Mucosa of descending colon (tissue), 3 donors: ENCODE data around the gene IPO13. TPM values are rescaled to one million over a fixed set of nuclear protein-coding genes. Genes with fewer than 3 reads are reported as not detected.
A peak's percentile ranks its signal among the peaks of the same experiment; 100 is the strongest.

Experiments
- ATAC-seq: fragments of 200-7000 bp; cut with Tn5 transposase; one replicate; pipeline ENCODE4 v1.9.1; 2020; ENCODE audit warnings: mild to moderate bottlenecking, moderate library complexity
- DNase-seq, 3 donors: peaks; one replicate each; pipeline ENCODE4 v3.0.0-alpha.2; 2020
- H3K36me3 ChIP-seq: fragments of 200-600 bp; one replicate; pipeline ENCODE4 v1.8.0; 2021; ENCODE audit warnings: low read depth, mild to moderate bottlenecking
- H3K4me1 ChIP-seq: fragments of 200-600 bp; one replicate; pipeline ENCODE4 v1.8.0; 2021; ENCODE audit warnings: low read depth, mild to moderate bottlenecking
- H3K4me3 ChIP-seq: fragments of 200-600 bp; one replicate; pipeline ENCODE4 v1.8.0; 2021; ENCODE audit warnings: mild to moderate bottlenecking
- H3K9me3 ChIP-seq: fragments of 200-600 bp; one replicate; pipeline ENCODE4 v1.8.0; 2021; ENCODE audit warnings: mild to moderate bottlenecking
- CTCF ChIP-seq: fragments of 200-600 bp; IDR thresholded peaks from one replicate; pipeline ENCODE4 v1.8.0; 2022; ENCODE audit warnings: antibody characterized with exemption, mild to moderate bottlenecking
- intact Hi-C, 2 donors: fragments of 100-400 bp; cut with DNase I in 1 of 2; cut with micrococcal nuclease in 1 of 2; formaldehyde crosslinking; loops; one replicate each; pipeline versions ENCODE4 v1.11.0 to v1.11.1; 2022; cut with DNase I, micrococcal nuclease
- total RNA-seq, 3 donors: library from RNA; stranded (reverse); fragmentation: NEBNext Ultra II Directional in 2 of 3; extraction: Animal tissue kit (Norgen Biotek cat#: 25700) in 2 of 3; gene quantifications; one replicate each; pipeline versions ENCODE4 v1.2.1 to v1.2.4, GENCODE V29; 2021 to 2023
- donor health status: DM: no; HTN: no; CAD: no; lungs with moderate emphysema.
- donor health status: DM: no; HTN: no; CAD: no.
- donor health status: DM: no; HTN: yes; CAD: no.

Gene IPO13
- total RNA-seq, 3 donors from 2014 or later = 21.5 to 32.6 (median 22.3) TPM

DNA sequence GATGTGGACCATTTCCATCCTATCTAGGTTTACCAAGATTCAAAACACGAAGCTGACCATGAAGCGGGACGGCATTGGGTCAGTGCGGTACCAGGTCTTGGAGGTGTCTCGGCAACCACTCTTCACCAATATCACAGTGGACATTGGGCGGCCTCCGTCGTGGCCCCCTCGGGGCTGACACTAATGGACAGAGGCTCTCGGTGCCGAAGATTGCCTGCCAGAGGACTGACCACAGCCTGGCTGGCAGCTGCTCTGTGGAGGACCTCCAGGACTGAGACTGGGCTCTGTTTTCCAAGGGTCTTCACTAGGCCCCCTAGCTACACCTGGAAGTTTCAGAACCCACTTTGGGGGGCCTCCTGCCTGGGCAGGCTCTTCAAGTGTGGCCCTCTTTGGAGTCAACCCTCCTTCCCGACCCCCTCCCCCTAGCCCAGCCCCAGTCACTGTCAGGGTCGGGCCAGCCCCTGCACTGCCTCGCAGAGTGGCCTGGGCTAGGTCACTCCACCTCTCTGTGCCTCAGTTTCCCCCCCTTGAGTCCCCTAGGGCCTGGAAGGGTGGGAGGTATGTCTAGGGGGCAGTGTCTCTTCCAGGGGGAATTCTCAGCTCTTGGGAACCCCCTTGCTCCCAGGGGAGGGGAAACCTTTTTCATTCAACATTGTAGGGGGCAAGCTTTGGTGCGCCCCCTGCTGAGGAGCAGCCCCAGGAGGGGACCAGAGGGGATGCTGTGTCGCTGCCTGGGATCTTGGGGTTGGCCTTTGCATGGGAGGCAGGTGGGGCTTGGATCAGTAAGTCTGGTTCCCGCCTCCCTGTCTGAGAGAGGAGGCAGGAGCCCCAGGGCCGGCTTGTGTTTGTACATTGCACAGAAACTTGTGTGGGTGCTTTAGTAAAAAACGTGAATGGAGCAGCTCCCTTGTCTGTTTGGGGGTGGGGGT is 43.8 kb downstream of the IPO13 start:
- no peak for ATAC-seq
- no peaks in the 10 kb centered on the region for H3K9me3 ChIP-seq
- H3K4me3 ChIP-seq = no peak overlapping the region
- peaks cover 17% of the 10 kb centered on the region for H3K4me1 ChIP-seq
- DNase-seq = peak in 2 of 3 donors; percentile 48 to 61
- H3K36me3 ChIP-seq = no peaks in the 10 kb centered on the region
- intact Hi-C loops = no loop called here
- no peak for TF ChIP-seq CTCF

GRCh38 chr1:43991200-43991475 is 44.4 kb downstream of the IPO13 start:
- intact Hi-C loops = no loop called here
- peaks cover 17% of the 10 kb centered on the region for H3K4me1 ChIP-seq
- ATAC-seq = peak; percentile 65

DNA sequence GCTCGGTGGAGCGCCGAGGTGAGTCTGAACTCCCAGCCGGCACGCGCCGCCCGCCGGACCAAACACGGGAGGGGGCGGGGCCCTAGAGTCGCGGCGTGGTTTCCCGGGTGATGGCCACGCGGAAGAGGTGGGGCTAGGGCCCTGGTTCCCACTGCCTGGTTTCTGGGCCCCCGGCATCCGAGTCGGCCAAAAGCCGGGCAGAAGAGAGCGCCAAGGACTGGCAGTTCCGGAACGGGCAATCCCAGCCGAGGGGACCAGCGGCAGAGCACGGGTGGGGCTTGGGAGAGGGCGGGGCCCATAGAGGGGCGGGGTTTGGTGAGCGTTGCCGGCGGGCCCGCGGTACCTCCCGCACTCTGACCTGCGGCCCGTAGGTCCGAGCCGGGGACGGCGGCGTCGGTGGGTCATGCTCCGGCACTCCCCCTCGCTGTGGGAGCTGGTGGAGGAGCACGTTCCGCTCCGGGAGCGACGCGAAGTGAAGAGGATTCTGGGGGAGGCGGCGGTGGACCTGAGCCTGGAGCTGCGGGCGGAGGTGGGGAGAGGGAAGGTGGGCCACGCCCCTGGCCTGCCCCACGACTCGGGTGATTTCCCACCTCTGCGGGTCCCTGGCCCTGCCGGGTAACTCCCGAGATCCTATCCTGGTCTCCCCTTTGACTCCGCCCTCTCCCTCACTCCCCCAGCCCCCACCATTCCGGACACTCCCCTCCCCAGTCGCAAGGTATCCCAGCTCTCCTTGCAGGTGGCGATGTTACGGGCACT is 44.9 kb downstream of the IPO13 start, which contains the start of gene CCDC24:
Gene CCDC24, plus strand, starts transcription at position 124 of the 756 bp plus-strand sequence. Its CDS starts 280 bp downstream, at position 404.
- intact Hi-C loops = no loop called here
- no peak for TF ChIP-seq CTCF
- peak; percentile 85 for ATAC-seq
- peaks cover 17% of the 10 kb centered on the region for H3K4me1 ChIP-seq
- no peaks in the 10 kb centered on the region for H3K36me3 ChIP-seq
- no peaks in the 10 kb centered on the region for H3K9me3 ChIP-seq
- DNase-seq = peak; percentile 89 to 92 (median 90)
- peak within 1 kb of the TSS; percentile 36 for H3K4me3 ChIP-seq

More at GRCh38 chr1:43991200-43991475, 44.4 kb downstream of the IPO13 start:
- Histone ChIP-seq H3K36me3 (no peaks in the 10 kb centered on the region), H3K9me3 (no peaks in the 10 kb centered on the region), H3K4me3 (peak overlapping the region; percentile 36)
- no peak for TF ChIP-seq CTCF
- no peak for DNase-seq

GRCh38 chr1:43992232-43992995 is 45.7 kb downstream of the IPO13 start:
- DNase-seq (peak in 1 of 3 donors; percentile 51), ATAC-seq (no peak)
- no peak for TF ChIP-seq CTCF
- H3K4me3 ChIP-seq = peak overlapping the region; percentile 36
- intact Hi-C loops = no loop called here
- H3K4me1 ChIP-seq = peaks cover 16% of the 10 kb centered on the region
- no peaks in the 10 kb centered on the region for H3K9me3 ChIP-seq
- no peaks in the 10 kb centered on the region for H3K36me3 ChIP-seq

GRCh38 chr1:43993206-43993914 is 46.6 kb downstream of the IPO13 start:
- intact Hi-C loops = no loop called here
- no peak for DNase-seq
- no peaks in the 10 kb centered on the region for H3K36me3 ChIP-seq
- no peak overlapping the region for H3K4me3 ChIP-seq
- no peak for ATAC-seq
- H3K4me1 ChIP-seq = peaks cover 20% of the 10 kb centered on the region
- no peaks in the 10 kb centered on the region for H3K9me3 ChIP-seq
- TF ChIP-seq CTCF = no peak
